ENCODE results near the gene C11orf54.

The C11orf54 gene

GRCh38 chr11:93791493-93791892 is 50.0 kb downstream of the C11orf54 start:
- Histone ChIP-seq H3K27ac (ENCODE audit: low read depth, low read length, poor library complexity, severe bottlenecking) (no peak overlapping the region), H3K9me3 (ENCODE audit: low read length) (no peaks in the 10 kb centered on the region), H3F3A (ENCODE audit: insufficient read depth, low read length) (no peaks in the 10 kb centered on the region), H3K9me2 (ENCODE audit: low read depth, low read length) (no peaks in the 10 kb centered on the region), H3K79me2 (ENCODE audit: insufficient read depth, low read length) (peaks cover 15% of the 10 kb centered on the region), H3K4me3 (ENCODE audit: low read depth, low read length, poor library complexity, severe bottlenecking) (no peak overlapping the region), H3K4me2 (ENCODE audit: low read length) (no peak overlapping the region), H3K4me1 (ENCODE audit: insufficient read depth, low read length, severe bottlenecking) (peaks cover 12% of the 10 kb centered on the region), H3K27me3 (ENCODE audit: insufficient read depth, low read length) (no peaks in the 10 kb centered on the region), H2AFZ (ENCODE audit: low read length) (no peak overlapping the region), H3K36me3 (ENCODE audit: insufficient read depth, low read length) (peaks cover 88% of the 10 kb centered on the region), H4K20me1 (ENCODE audit: insufficient read depth, low read length) (no peaks in the 10 kb centered on the region), H3K9ac (ENCODE audit: low read length) (no peak overlapping the region)
- TF ChIP-seq CTCF (IDR thresholded peaks at IDR 0.05; ENCODE audit: low read length) (no peak), EZH2 (IDR thresholded peaks at IDR 0.05; ENCODE audit: borderline replicate concordance, low read length) (no peak)

GRCh38 chr11:93796441-93797231 is 55.2 kb downstream of the C11orf54 start:
- Histone ChIP-seq H3K79me2 (ENCODE audit: insufficient read depth, low read length) (no peaks in the 10 kb centered on the region), H4K20me1 (ENCODE audit: insufficient read depth, low read length) (no peaks in the 10 kb centered on the region), H3K4me1 (ENCODE audit: insufficient read depth, low read length, severe bottlenecking) (no peaks in the 10 kb centered on the region), H3K9me2 (ENCODE audit: low read depth, low read length) (no peaks in the 10 kb centered on the region), H3K4me3 (ENCODE audit: low read depth, low read length, poor library complexity, severe bottlenecking) (no peak overlapping the region), H3K9ac (ENCODE audit: low read length) (no peak overlapping the region), H3K36me3 (ENCODE audit: insufficient read depth, low read length) (peaks cover 91% of the 10 kb centered on the region), H2AFZ (ENCODE audit: low read length) (no peak overlapping the region), H3K27me3 (ENCODE audit: insufficient read depth, low read length) (no peaks in the 10 kb centered on the region), H3K9me3 (ENCODE audit: low read length) (no peaks in the 10 kb centered on the region), H3K27ac (ENCODE audit: low read depth, low read length, poor library complexity, severe bottlenecking) (no peak overlapping the region), H3F3A (ENCODE audit: insufficient read depth, low read length) (no peaks in the 10 kb centered on the region), H3K4me2 (ENCODE audit: low read length) (no peak overlapping the region)
- TF ChIP-seq EZH2 (IDR thresholded peaks at IDR 0.05; ENCODE audit: borderline replicate concordance, low read length) (no peak), CTCF (IDR thresholded peaks at IDR 0.05; ENCODE audit: low read length) (no peak)

- H3K4me1 ChIP-seq (ENCODE audit: insufficient read depth, low read length, severe bottlenecking), result no peaks in the 10 kb centered on the region
- no peaks in the 10 kb centered on the region for H3F3A ChIP-seq (ENCODE audit: insufficient read depth, low read length)
- no peak overlapping the region for H2AFZ ChIP-seq (ENCODE audit: low read length)
- H3K79me2 ChIP-seq (ENCODE audit: insufficient read depth, low read length), result no peaks in the 10 kb centered on the region
- H3K9ac ChIP-seq (ENCODE audit: low read length), result no peak overlapping the region
- TF ChIP-seq CTCF (IDR thresholded peaks at IDR 0.05; ENCODE audit: low read length), result no peak
- TF ChIP-seq EZH2 (IDR thresholded peaks at IDR 0.05; ENCODE audit: borderline replicate concordance, low read length), result no peak
- no peak overlapping the region for H3K27ac ChIP-seq (ENCODE audit: low read depth, low read length, poor library complexity, severe bottlenecking)
- no peaks in the 10 kb centered on the region for H4K20me1 ChIP-seq (ENCODE audit: insufficient read depth, low read length)
- H3K4me3 ChIP-seq (ENCODE audit: low read depth, low read length, poor library complexity, severe bottlenecking), result no peak overlapping the region
- no peaks in the 10 kb centered on the region for H3K27me3 ChIP-seq (ENCODE audit: insufficient read depth, low read length)
- H3K36me3 ChIP-seq (ENCODE audit: insufficient read depth, low read length), result peaks cover 82% of the 10 kb centered on the region
- no peak overlapping the region for H3K4me2 ChIP-seq (ENCODE audit: low read length)
- H3K9me3 ChIP-seq (ENCODE audit: low read length), result no peaks in the 10 kb centered on the region
- H3K9me2 ChIP-seq (ENCODE audit: low read depth, low read length), result no peaks in the 10 kb centered on the region
Measured at GRCh38 chr11:93801366-93801765, 59.9 kb downstream of the C11orf54 start.
